Sigmoid colon (tissue), 7 donors: ENCODE results near the gene GP1BB. TPM values are rescaled to one million over a fixed set of nuclear protein-coding genes. Genes with fewer than 3 reads are reported as not detected.

ENCODE experiments used
- DNase-seq: peaks from one replicate; pipeline ENCODE4 v3.0.0-alpha.2; 2019
- H3K27ac ChIP-seq, 4 donors: fragments of 200-600 bp; sonication (generic); one replicate each; pipeline ENCODE4 v1.5.1; 2016 to 2019; ENCODE audit warnings: mild to moderate bottlenecking in 1 of 4
- H3K27me3 ChIP-seq, 3 donors: fragments of 200-600 bp; sonication (generic); one replicate each; pipeline ENCODE4 v1.5.1; 2019; ENCODE audit warnings: mild to moderate bottlenecking in 1 of 3
- H3K36me3 ChIP-seq, 4 donors: fragments of 200-600 bp; sonication (generic); one replicate each; pipeline ENCODE4 v1.5.1; 2016 to 2019
- H3K4me1 ChIP-seq, 4 donors: fragments of 200-600 bp; sonication (generic); one replicate each; pipeline ENCODE4 v1.5.1; 2017 to 2019
- H3K4me3 ChIP-seq, 4 donors: fragments of 200-600 bp; sonication (generic); one replicate each; pipeline ENCODE4 v1.5.1; 2017 to 2019; ENCODE audit warnings: mild to moderate bottlenecking in 2 of 4, moderate library complexity in 1 of 4
- H3K9me3 ChIP-seq, 4 donors: fragments of 200-600 bp in 3 of 4; sonication (generic) in 3 of 4; one replicate each; pipeline versions ENCODE4 v1.5.1 to v1.6.1; 2013 to 2019
- CTCF ChIP-seq, 4 experiments: fragments of 450-650 bp in 3 of 4; fragments of 200-600 bp in 1 of 4; IDR thresholded peaks; one replicate each; pipeline ENCODE4 v1.5.1; 2016 to 2019; ENCODE audit warnings: antibody characterized with exemption in 4 of 4, mild to moderate bottlenecking in 3 of 4, moderate library complexity in 2 of 4
- EP300 ChIP-seq, 4 donors: sonication (generic); formaldehyde crosslinking; IDR thresholded peaks; one replicate each; pipeline ENCODE4 v1.6.1; 2017; ENCODE audit warnings: antibody characterized with exemption in 4 of 4
- POLR2A ChIP-seq, 2 donors: fragments of 450-650 bp; IDR thresholded peaks; one replicate each; pipeline ENCODE4 v1.6.1; 2016; ENCODE audit warnings: antibody characterized with exemption in 2 of 2, mild to moderate bottlenecking in 2 of 2, moderate library complexity in 2 of 2
- POLR2AphosphoS5 ChIP-seq, 4 donors: sonication (generic); formaldehyde crosslinking; IDR thresholded peaks; one replicate each; pipeline ENCODE4 v1.6.1; 2017; ENCODE audit warnings: antibody characterized with exemption in 4 of 4
- WGBS, 2 donors: extraction: QIAGEN DNeasy Blood & Tissue Kit; methylation state at CpG; one replicate each; pipeline ENCODE4 v1.1.7; 2013; 5-methylcytosine and 5-hydroxymethylcytosine counted together
- intact Hi-C: fragments of 100-400 bp; cut with DNase I; formaldehyde crosslinking; loops from one replicate; pipeline ENCODE4 v1.15.1; 2023
- polyA plus RNA-seq, 3 donors: library from polyadenylated mRNA; stranded (reverse); fragments of 200-250 nt; gene quantifications; one replicate each; pipeline ENCODE4 v1.2.3, GENCODE V29; 2013
- total RNA-seq, 4 donors: library from RNA; depleted of rRNA; stranded (reverse); fragments of >200 nt; gene quantifications; one replicate each; pipeline ENCODE4 v1.1.0, GENCODE V29; 2016
- donor health status: healthy with polysubstance abuse.
- donor health status: Bipolar disorder and iron deficiency.
- donor health status: healthy.

GP1BB gene
- total and polyA plus RNA-seq, 7 donors = 1.1 to 2.9 (median 1.9) TPM; not detected in 2

- intact Hi-C loops = loop anchor here (1.0 kb wide), 1 partner anchor 180 kb away; no protein-coding TSS in a partner anchor
- Histone ChIP-seq H3K27me3 (peaks cover 0 to 11% (median 8%) of the 10 kb centered on the region in 3 donors), H3K36me3 (no peaks in the 10 kb centered on the region), H3K4me3 (no peak overlapping the region), H3K9me3 (no peaks in the 10 kb centered on the region), H3K4me1 (peaks cover 0 to 10% (median 6%) of the 10 kb centered on the region in 4 donors), H3K27ac (no peak overlapping the region)
- no peak for TF ChIP-seq CTCF (IDR thresholded peaks at IDR 0.05)
- TF ChIP-seq POLR2A (IDR thresholded peaks at IDR 0.05) = no peak
- no peak for TF ChIP-seq POLR2AphosphoS5 (IDR thresholded peaks at IDR 0.05)
- 64 to 83% methylated on average over 8 of the region's 8 CpGs for WGBS, 2 donors
- DNase-seq = no peak
Measured at GRCh38 chr22:19730198-19730597, 6.9 kb downstream of the GP1BB start.

- WGBS, 2 donors = 2 to 4% methylated on average over 48 of the region's 48 CpGs
Measured at GRCh38 chr22:19730655-19731360, 7.5 kb downstream of the GP1BB start.

GRCh38 chr22:19731361-19732135 lies 8.2 kb downstream of the GP1BB start:
- Histone ChIP-seq H3K27me3 (peaks cover 0 to 10% (median 8%) of the 10 kb centered on the region in 3 donors), H3K4me3 (no peak overlapping the region), H3K9me3 (no peaks in the 10 kb centered on the region), H3K27ac (no peak overlapping the region), H3K4me1 (peaks cover 0 to 10% (median 6%) of the 10 kb centered on the region in 4 donors), H3K36me3 (no peaks in the 10 kb centered on the region)
- no peak for DNase-seq
- intact Hi-C loops = no loop called here
- 59 to 62% methylated on average over 21 of the region's 21 CpGs for WGBS, 2 donors
- no peak for TF ChIP-seq POLR2AphosphoS5 (IDR thresholded peaks at IDR 0.05)
- no peak for TF ChIP-seq EP300 (IDR thresholded peaks at IDR 0.05)
- TF ChIP-seq POLR2A (IDR thresholded peaks at IDR 0.05) = no peak

More at GRCh38 chr22:19730655-19731360, 7.5 kb downstream of the GP1BB start:
- TF ChIP-seq CTCF (IDR thresholded peaks at IDR 0.05) (peak; percentile 94 to 97 (median 95)), EP300 (IDR thresholded peaks at IDR 0.05) (no peak)
- H3K4me3 ChIP-seq = peak overlapping the region in 3 of 4 donors; percentile 26 to 44 (median 42)
- H3K27me3 ChIP-seq = peaks cover 0 to 9% (median 8%) of the 10 kb centered on the region in 3 donors
- peak; percentile 90 for DNase-seq
- intact Hi-C loops = loop anchor here (1.0 kb wide), 1 partner anchor 179 kb away; no protein-coding TSS in a partner anchor
- no peaks in the 10 kb centered on the region for H3K9me3 ChIP-seq
- H3K27ac ChIP-seq = no peak overlapping the region
- H3K4me1 ChIP-seq = peaks cover 0 to 10% (median 6%) of the 10 kb centered on the region in 4 donors
- H3K36me3 ChIP-seq = no peaks in the 10 kb centered on the region

GRCh38 chr22:19732403-19733113 lies 9.2 kb downstream of the GP1BB start:
- no peaks in the 10 kb centered on the region for H3K9me3 ChIP-seq
- DNase-seq = no peak
- H3K4me3 ChIP-seq = no peak overlapping the region
- no peak overlapping the region for H3K27ac ChIP-seq
- H3K36me3 ChIP-seq = no peaks in the 10 kb centered on the region
- TF ChIP-seq CTCF (IDR thresholded peaks at IDR 0.05) (no peak), POLR2AphosphoS5 (IDR thresholded peaks at IDR 0.05) (no peak), EP300 (IDR thresholded peaks at IDR 0.05) (no peak)
- intact Hi-C loops = no loop called here
- peaks cover 0 to 13% (median 8%) of the 10 kb centered on the region in 3 donors for H3K27me3 ChIP-seq
- H3K4me1 ChIP-seq = peaks cover 0 to 10% (median 6%) of the 10 kb centered on the region in 4 donors
- 78 to 89% methylated on average over 10 of the region's 10 CpGs for WGBS, 2 donors
